Neural cell (in vitro differentiated cells): ENCODE data around the gene CRB2. TPM values are rescaled to one million over a fixed set of nuclear protein-coding genes. Genes with fewer than 3 reads are reported as not detected.

Source experiments
- H2AFZ ChIP-seq: fragments of 200-600, 300-800 bp; sonication (generic), shearing (Covaris generic); 2 replicates; pipeline ENCODE4 v1.6.0; 2014; ENCODE audit warnings: low read depth, mild to moderate bottlenecking, antibody characterized with exemption, low read length, moderate library complexity
- H3F3A ChIP-seq: fragments of 200-600 bp; shearing (Covaris generic); 2 replicates; pipeline ENCODE4 v1.6.1; 2016; ENCODE audit warnings: mild to moderate bottlenecking, moderate library complexity, mixed read lengths, antibody characterized with exemption, low read length; ENCODE audit not compliant: insufficient read depth, poor library complexity, severe bottlenecking
- H3K27ac ChIP-seq: fragments of 200-600, 300-800 bp; sonication (generic), shearing (Covaris generic); 2 replicates; pipeline ENCODE4 v1.5.1; 2014; ENCODE audit warnings: mild to moderate bottlenecking, low read length, moderate library complexity
- H3K27me3 ChIP-seq: fragments of 300-800, 200-600 bp; sonication (generic), shearing (Covaris generic); 2 replicates; pipeline ENCODE4 v1.6.0; 2014; ENCODE audit warnings: mild to moderate bottlenecking, low read depth, low read length, moderate library complexity; ENCODE audit not compliant: insufficient read depth
- H3K36me3 ChIP-seq: fragments of 300-800, 200-600 bp; sonication (generic), shearing (Covaris generic); 2 replicates; pipeline ENCODE4 v1.5.1; 2014; ENCODE audit warnings: mild to moderate bottlenecking, antibody characterized with exemption, low read length, moderate library complexity; ENCODE audit not compliant: insufficient read depth
- H3K4me2 ChIP-seq: fragments of 300-800, 200-600 bp; sonication (generic), shearing (Covaris generic); 2 replicates; pipeline ENCODE4 v1.6.0; 2014; ENCODE audit warnings: mild to moderate bottlenecking, low read length
- H3K4me3 ChIP-seq: fragments of 300-800, 200-600 bp; sonication (generic), shearing (Covaris generic); 2 replicates; pipeline ENCODE4 v1.5.1; 2014; ENCODE audit warnings: mild to moderate bottlenecking, low read length, moderate library complexity
- H3K79me2 ChIP-seq: fragments of 200-600 bp; shearing (Covaris generic); replicated peaks from 2 replicates; pipeline ENCODE4 v1.6.0; 2014; ENCODE audit warnings: mild to moderate bottlenecking, low read length, moderate library complexity; ENCODE audit not compliant: insufficient read depth
- H3K9ac ChIP-seq: fragments of 300-800, 200-600 bp; sonication (generic), shearing (Covaris generic); 2 replicates; pipeline ENCODE4 v1.6.1; 2016; ENCODE audit warnings: mild to moderate bottlenecking, low read length, mixed read lengths
- H3K9me2 ChIP-seq: fragments of 200-600 bp; shearing (Covaris generic); 2 replicates; pipeline ENCODE4 v1.6.1; 2016; ENCODE audit warnings: mild to moderate bottlenecking, low read length, mixed read lengths; ENCODE audit not compliant: insufficient read depth
- H3K9me3 ChIP-seq: fragments of 200-600, 300-800 bp; sonication (generic), shearing (Covaris generic); 2 replicates; pipeline ENCODE4 v1.6.1; 2016; ENCODE audit warnings: mild to moderate bottlenecking, mixed run types, low read length, moderate library complexity, mixed read lengths
- H4K20me1 ChIP-seq: fragments of 200-600 bp; shearing (Covaris generic); 2 replicates; pipeline ENCODE4 v1.6.1; 2016; ENCODE audit warnings: mild to moderate bottlenecking, mixed run types; ENCODE audit not compliant: insufficient read depth
- CTCF ChIP-seq: fragments of 450-650 bp; IDR thresholded peaks from 2 replicates; pipeline ENCODE4 v1.5.1; 2014; ENCODE audit warnings: antibody characterized with exemption, mild to moderate bottlenecking, moderate library complexity; ENCODE audit not compliant: poor library complexity, severe bottlenecking
- EP300 ChIP-seq: fragments of 450-650 bp; conservative IDR thresholded peaks from 2 replicates; pipeline ENCODE4 v1.6.1; 2014; ENCODE audit warnings: antibody characterized with exemption, mild to moderate bottlenecking, moderate library complexity; ENCODE audit not compliant: poor library complexity, severe bottlenecking
- EZH2 ChIP-seq: fragments of 200-600, 300-800 bp; shearing (Covaris generic), sonication (generic); IDR thresholded peaks from 2 replicates; pipeline ENCODE4 v1.6.1; 2014; ENCODE audit warnings: antibody characterized with exemption, low read length, borderline replicate concordance, mild to moderate bottlenecking; ENCODE audit not compliant: insufficient read depth, poor library complexity, severe bottlenecking
- MXI1 ChIP-seq: fragments of 450-650 bp; conservative IDR thresholded peaks from 2 replicates; pipeline ENCODE4 v1.6.1; 2014; ENCODE audit warnings: antibody characterized with exemption, mild to moderate bottlenecking; ENCODE audit not compliant: poor library complexity, severe bottlenecking
- POLR2AphosphoS5 ChIP-seq: IDR thresholded peaks from 2 replicates; pipeline ENCODE4 v1.6.1; 2012
- RAD21 ChIP-seq: fragments of 450-650 bp; conservative IDR thresholded peaks from 2 replicates; pipeline ENCODE4 v1.6.1; 2014; ENCODE audit warnings: antibody characterized with exemption, mild to moderate bottlenecking, moderate library complexity
- REST ChIP-seq: IDR thresholded peaks from 2 replicates; pipeline ENCODE4 v1.6.1; 2012; ENCODE audit warnings: borderline replicate concordance
- SMC3 ChIP-seq: fragments of 450-650 bp; conservative IDR thresholded peaks from 2 replicates; pipeline ENCODE4 v1.6.1; 2014; ENCODE audit warnings: antibody characterized with exemption, mild to moderate bottlenecking, moderate library complexity; ENCODE audit not compliant: poor library complexity
- TAF1 ChIP-seq: IDR thresholded peaks from 2 replicates; pipeline ENCODE4 v1.6.1; 2012; ENCODE audit warnings: low read depth
- polyA plus RNA-seq: library from polyadenylated mRNA; depleted of rRNA; stranded (reverse); fragments of >200 nt; gene quantifications from 2 replicates; pipeline ENCODE4 v1.2.3, GENCODE V29; 2014

The CRB2 gene
- polyA plus RNA-seq, 1 donor from 2014 or later = 0.32 TPM

GRCh38 chr9:123357743-123358059 lies 1.7 kb downstream of the CRB2 start:
- TF ChIP-seq MXI1 (peak; percentile 23), RAD21 (no peak), POLR2AphosphoS5 (no peak), TAF1 (no peak), CTCF (no peak), REST (no peak), EZH2 (no peak)
- Histone ChIP-seq H3K27me3 (no peaks in the 10 kb centered on the region), H3K4me3 (peak overlapping the region; percentile 35), H3K4me2 (no peak overlapping the region), H3K9ac (peak overlapping the region; percentile 32), H3K9me2 (no peaks in the 10 kb centered on the region), H4K20me1 (no peaks in the 10 kb centered on the region), H3F3A (no peaks in the 10 kb centered on the region), H3K36me3 (no peaks in the 10 kb centered on the region), H3K9me3 (no peaks in the 10 kb centered on the region), H3K79me2 (peaks cover 56% of the 10 kb centered on the region), H2AFZ (no peak overlapping the region), H3K27ac (no peak overlapping the region)

- H3K9me3 ChIP-seq = no peaks in the 10 kb centered on the region
- no peak overlapping the region for H3K9ac ChIP-seq
- no peak overlapping the region for H3K4me2 ChIP-seq
- H3K79me2 ChIP-seq = peaks cover 56% of the 10 kb centered on the region
- no peak for TF ChIP-seq MXI1
- TF ChIP-seq TAF1 = no peak
- TF ChIP-seq REST = no peak
- TF ChIP-seq SMC3 = no peak
- no peak for TF ChIP-seq EZH2
- TF ChIP-seq EP300 = no peak
- TF ChIP-seq CTCF = no peak
- TF ChIP-seq RAD21 = no peak
- TF ChIP-seq POLR2AphosphoS5 = no peak
- H3F3A ChIP-seq = no peaks in the 10 kb centered on the region
- no peaks in the 10 kb centered on the region for H3K36me3 ChIP-seq
- H2AFZ ChIP-seq = no peak overlapping the region
- H4K20me1 ChIP-seq = no peaks in the 10 kb centered on the region
- H3K9me2 ChIP-seq = no peaks in the 10 kb centered on the region
- no peak overlapping the region for H3K4me3 ChIP-seq
- no peak overlapping the region for H3K27ac ChIP-seq
- H3K27me3 ChIP-seq = no peaks in the 10 kb centered on the region
Observed at GRCh38 chr9:123358181-123358905, 2.3 kb downstream of the CRB2 start.
